GM04504 (cell line): Measurements from ENCODE around the gene STAC3.

Source experiments
- DNase-seq: peaks from one replicate; pipeline ENCODE4 v3.0.0-alpha.2; 2012; ENCODE audit warnings: low read depth

The STAC3 gene

GRCh38 chr12:57222286-57223190 is 28.4 kb downstream of the STAC3 start:
- no peak for DNase-seq

GRCh38 chr12:57221169-57221917 is 29.6 kb downstream of the STAC3 start:
- DNase-seq = no peak

GRCh38 chr12:57220770-57221168 is 30.2 kb downstream of the STAC3 start:
- no peak for DNase-seq

- no peak for DNase-seq
Observed at GRCh38 chr12:57219993-57220754, 30.8 kb downstream of the STAC3 start.

- DNase-seq = no peak
Observed at GRCh38 chr12:57219205-57219992, 31.6 kb downstream of the STAC3 start.

- DNase-seq = no peak
Observed at GRCh38 chr12:57218030-57218853, 32.7 kb downstream of the STAC3 start.

- DNase-seq = no peak
Observed at GRCh38 chr12:57216921-57217879, 33.8 kb downstream of the STAC3 start.

- DNase-seq = no peak
Observed at GRCh38 chr12:57216014-57216911, 34.7 kb downstream of the STAC3 start, which contains the start of gene NXPH4. NXPH4 (plus strand) TSS chr12:57216794; CDS start chr12:57216970, 176 bp downstream.

GRCh38 chr12:57215668-57216013 is 35.3 kb downstream of the STAC3 start:
- DNase-seq = no peak

GRCh38 chr12:57215065-57215464 is 35.9 kb downstream of the STAC3 start:
- DNase-seq = no peak

- no peak for DNase-seq
Observed at GRCh38 chr12:57214398-57214781, 36.6 kb downstream of the STAC3 start.

GRCh38 chr12:57213763-57214397 is 37.1 kb downstream of the STAC3 start:
- DNase-seq = no peak

GRCh38 chr12:57213058-57213715 is 37.8 kb downstream of the STAC3 start:
- DNase-seq = peak; percentile 72

GRCh38 chr12:57212701-57213057 is 38.3 kb downstream of the STAC3 start:
- DNase-seq = no peak

GRCh38 chr12:57211791-57212700 is 38.9 kb downstream of the STAC3 start:
- no peak for DNase-seq

GRCh38 chr12:57210926-57211692 is 39.9 kb downstream of the STAC3 start:
- no peak for DNase-seq
